PC-9 (cell line): Measurements from ENCODE around the gene GBGT1. TPM values are rescaled to one million over a fixed set of nuclear protein-coding genes. Genes with fewer than 3 reads are reported as not detected.

Experiments
- BruUV-seq: library from RNA; stranded (reverse); fragments of 400-500 nt; replicated peaks from 2 replicates; lab custom pipeline; 2021; lab: Mats Ljungman, UMichigan
- CTCF ChIA-PET: fragments of 300-600 bp; sonication (Branson Sonifier 250); formaldehyde crosslinking; loops from one replicate; lab custom pipeline; 2022; ENCODE audit warnings: antibody characterized with exemption; lab: Charles Lee
- POLR2A ChIA-PET: fragments of 300-600 bp; sonication (Branson Sonifier 250); formaldehyde crosslinking; loops from one replicate; lab custom pipeline; 2022; ENCODE audit warnings: antibody characterized with exemption; ENCODE audit not compliant: unreplicated experiment; lab: Charles Lee
- DNase-seq, 2 experiments: peaks; one replicate each; pipeline versions ENCODE4 v3.0.0 to v3.0.0-alpha.2; 2015 to 2022; ENCODE audit warnings: mixed read lengths in 1 of 2
- H2AFZ ChIP-seq: fragments of 200-600 bp; sonication (generic); 2 replicates; pipeline ENCODE4 v1.8.1; 2017; ENCODE audit warnings: antibody characterized with exemption
- H3F3A ChIP-seq: fragments of 200-600 bp; sonication (generic); 2 replicates; pipeline ENCODE4 v1.8.1; 2017; ENCODE audit warnings: antibody characterized with exemption, mild to moderate bottlenecking, low read depth; ENCODE audit not compliant: insufficient read depth
- H3K27ac ChIP-seq: fragments of 200-600 bp; sonication (generic); 2 replicates; pipeline ENCODE4 v1.6.1; 2016; ENCODE audit warnings: mixed run types
- H3K27me3 ChIP-seq: fragments of 200-600 bp; sonication (generic); 2 replicates; pipeline ENCODE4 v1.6.1; 2016; ENCODE audit warnings: low read depth, mixed run types; ENCODE audit not compliant: insufficient read depth
- H3K36me3 ChIP-seq: fragments of 200-600 bp; sonication (generic); 2 replicates; pipeline ENCODE4 v1.6.1; 2016; ENCODE audit warnings: low read depth, mixed run types
- H3K4me1 ChIP-seq: fragments of 200-600 bp; sonication (generic); replicated peaks from 2 replicates; pipeline ENCODE4 v1.6.1; 2016; ENCODE audit warnings: mixed run types; ENCODE audit not compliant: insufficient read depth
- H3K4me2 ChIP-seq: fragments of 200-600 bp; sonication (generic); 2 replicates; pipeline ENCODE4 v1.6.1; 2017; ENCODE audit warnings: mixed run types
- H3K4me3 ChIP-seq: fragments of 200-600 bp; sonication (generic); 2 replicates; pipeline ENCODE4 v1.6.1; 2016; ENCODE audit warnings: mixed run types
- H3K79me2 ChIP-seq: fragments of 200-600 bp; sonication (generic); 2 replicates; pipeline ENCODE4 v1.6.1; 2017; ENCODE audit warnings: low read depth, mixed run types
- H3K9me2 ChIP-seq: fragments of 200-600 bp; sonication (generic); 2 replicates; pipeline ENCODE4 v1.8.1; 2017; ENCODE audit warnings: mild to moderate bottlenecking; ENCODE audit not compliant: insufficient read depth
- H3K9me3 ChIP-seq: fragments of 200-600 bp; sonication (generic); 2 replicates; pipeline ENCODE4 v1.8.1; 2016; ENCODE audit warnings: low read depth; ENCODE audit not compliant: insufficient read depth
- H4K20me1 ChIP-seq: fragments of 200-600 bp; sonication (generic); 2 replicates; pipeline ENCODE4 v1.8.1; 2017; ENCODE audit not compliant: insufficient read depth
- CTCF ChIP-seq: fragments of 200-600 bp; sonication (generic); conservative IDR thresholded peaks from 2 replicates; pipeline ENCODE4 v1.6.1; 2017; ENCODE audit warnings: mixed run types, antibody characterized with exemption, mild to moderate bottlenecking, moderate library complexity
- EZH2 ChIP-seq: fragments of 200-600 bp; sonication (generic); IDR thresholded peaks from 2 replicates; pipeline ENCODE4 v1.8.0; 2017; ENCODE audit warnings: antibody characterized with exemption, low read depth
- intact Hi-C: fragments of 100-400 bp; cut with micrococcal nuclease; formaldehyde crosslinking; loops from one replicate; pipeline ENCODE4 v1.10.0; 2022; ENCODE audit not compliant: unreplicated experiment
- total RNA-seq: library from RNA; stranded (reverse); gene quantifications from 2 replicates; pipeline ENCODE4 v1.2.3, GENCODE V29; 2021

The GBGT1 gene
- total RNA-seq, 1 experiment from 2014 or later = 1.2 TPM

- TF ChIP-seq EZH2 = no peak
- TF ChIP-seq CTCF = no peak
- no peak overlapping the region for H3K27ac ChIP-seq
- peaks cover 59% of the 10 kb centered on the region for H3K4me1 ChIP-seq
- CTCF ChIA-PET = no interaction called here
- peaks cover 25% of the 10 kb centered on the region for H3F3A ChIP-seq
- no peaks in the 10 kb centered on the region for H3K36me3 ChIP-seq
- H3K9me2 ChIP-seq = no peaks in the 10 kb centered on the region
- BruUV-seq = no TSS peak
- H3K4me3 ChIP-seq = no peak overlapping the region
- H4K20me1 ChIP-seq = peaks cover 7% of the 10 kb centered on the region; the same call in 1 of the 2 replicates
- POLR2A ChIA-PET = no interaction called here
- H2AFZ ChIP-seq = no peak overlapping the region
- H3K79me2 ChIP-seq = peaks cover 36% of the 10 kb centered on the region
- no peak for DNase-seq
- H3K27me3 ChIP-seq = no peaks in the 10 kb centered on the region
- no peak overlapping the region for H3K4me2 ChIP-seq
- intact Hi-C loops = no loop called here
- no peaks in the 10 kb centered on the region for H3K9me3 ChIP-seq
These were observed 32.9 kb downstream of the GBGT1 start for GRCh38 chr9:133130685-133131244.

- Histone ChIP-seq H3F3A (peaks cover 13% of the 10 kb centered on the region), H3K4me3 (no peak overlapping the region), H3K36me3 (no peaks in the 10 kb centered on the region), H3K9me2 (no peaks in the 10 kb centered on the region), H3K9me3 (no peaks in the 10 kb centered on the region), H2AFZ (no peak overlapping the region), H3K27me3 (no peaks in the 10 kb centered on the region), H3K27ac (peak overlapping the region; percentile 10; the same call in 1 of the 2 replicates), H4K20me1 (peaks cover 7% of the 10 kb centered on the region; the same call in 1 of the 2 replicates), H3K79me2 (peaks cover 36% of the 10 kb centered on the region), H3K4me1 (peaks cover 45% of the 10 kb centered on the region), H3K4me2 (peak overlapping the region; percentile 52)
- POLR2A ChIA-PET = interaction anchor here (0.7 kb wide), 1 partner anchor 15 kb away, joined by 3 read pairs; no protein-coding TSS in a partner anchor
- peak; percentile 75 to 92 for DNase-seq
- BruUV-seq = no TSS peak
- intact Hi-C loops = no loop called here
- CTCF ChIA-PET = interaction anchor here (0.9 kb wide), 1 partner anchor 18 kb away, joined by 9 read pairs; no protein-coding TSS in a partner anchor
- TF ChIP-seq EZH2 = no peak
- no peak for TF ChIP-seq CTCF
These were observed 34.5 kb downstream of the GBGT1 start for GRCh38 chr9:133129001-133129795.

GRCh38 chr9:133128152-133128551 lies 35.6 kb downstream of the GBGT1 start:
- no TSS peak for BruUV-seq
- peaks cover 2% of the 10 kb centered on the region; the same call in 1 of the 2 replicates for H4K20me1 ChIP-seq
- H3K27ac ChIP-seq = no peak overlapping the region
- H3K9me3 ChIP-seq = no peaks in the 10 kb centered on the region
- no peaks in the 10 kb centered on the region for H3K9me2 ChIP-seq
- H3K4me2 ChIP-seq = no peak overlapping the region; the same call in 1 of the 2 replicates
- no peak overlapping the region for H2AFZ ChIP-seq
- peaks cover 4% of the 10 kb centered on the region; the same call in 1 of the 2 replicates for H3F3A ChIP-seq
- intact Hi-C loops = no loop called here
- TF ChIP-seq CTCF (no peak), EZH2 (no peak)
- H3K4me3 ChIP-seq = no peak overlapping the region
- no peaks in the 10 kb centered on the region for H3K36me3 ChIP-seq
- ChIA-PET POLR2A (no interaction called here), CTCF (interaction anchor here (1.0 to 2.0 kb wide), 2 partner anchors 16 to 19 kb away, joined by 3 to 6 read pairs; no protein-coding TSS in a partner anchor)
- H3K79me2 ChIP-seq = peaks cover 34% of the 10 kb centered on the region
- no peak for DNase-seq
- H3K27me3 ChIP-seq = no peaks in the 10 kb centered on the region
- peaks cover 36% of the 10 kb centered on the region for H3K4me1 ChIP-seq
